Liver (tissue), 9 donors: ENCODE results near the gene COMMD7. TPM values are rescaled to one million over a fixed set of nuclear protein-coding genes. Genes with fewer than 3 reads are reported as not detected.

ENCODE experiments used
- DNase-seq: peaks from one replicate; pipeline ENCODE4 v3.0.0-alpha.2; 2017; ENCODE audit warnings: low spot score
- H3K27ac ChIP-seq, 2 donors: one replicate each; pipeline ENCODE4 v1.7.0; 2013; ENCODE audit warnings: inconsistent platforms in 2 of 2, low read length in 2 of 2, control low read depth in 1 of 2, low read depth in 1 of 2, mild to moderate bottlenecking in 1 of 2
- H3K27me3 ChIP-seq, 4 donors: one replicate each; pipeline versions ENCODE4 v1.6.1 to v1.7.0; 2013; ENCODE audit warnings: low read length in 3 of 4, inconsistent platforms in 1 of 4, mild to moderate bottlenecking in 1 of 4, moderate library complexity in 1 of 4; ENCODE audit not compliant: control insufficient read depth in 4 of 4, insufficient read depth in 4 of 4
- H3K36me3 ChIP-seq, 4 donors: one replicate each; pipeline versions ENCODE4 v1.6.1 to v1.7.0; 2013; ENCODE audit warnings: low read length in 3 of 4, mild to moderate bottlenecking in 3 of 4, low read depth in 1 of 4, moderate library complexity in 1 of 4; ENCODE audit not compliant: control insufficient read depth in 4 of 4, insufficient read depth in 3 of 4
- H3K4me1 ChIP-seq, 4 donors: one replicate each; pipeline versions ENCODE4 v1.6.1 to v1.7.0; 2013; ENCODE audit warnings: low read length in 3 of 4, mild to moderate bottlenecking in 3 of 4, moderate library complexity in 1 of 4; ENCODE audit not compliant: control insufficient read depth in 4 of 4, insufficient read depth in 4 of 4
- H3K4me3 ChIP-seq, 3 donors: one replicate each; pipeline versions ENCODE4 v1.6.1 to v1.7.0; 2013; ENCODE audit warnings: low read length in 3 of 3, control low read depth in 1 of 3, low read depth in 1 of 3, mild to moderate bottlenecking in 1 of 3
- H3K9ac ChIP-seq, 2 donors: one replicate each; pipeline ENCODE4 v1.7.0; 2013; ENCODE audit warnings: low read length in 2 of 2, mild to moderate bottlenecking in 2 of 2, moderate library complexity in 2 of 2, control low read depth in 1 of 2, low read depth in 1 of 2
- H3K9me3 ChIP-seq, 4 donors: one replicate each; pipeline versions ENCODE4 v1.6.1 to v1.7.0; 2013; ENCODE audit warnings: low read length in 3 of 4; ENCODE audit not compliant: control insufficient read depth in 4 of 4
- ATF3 ChIP-seq: IDR thresholded peaks from 2 replicates; pipeline ENCODE4 v1.6.1; 2016; ENCODE audit warnings: antibody characterized with exemption
- CTCF ChIP-seq: fragments of 150-350 bp; IDR thresholded peaks from 2 replicates; pipeline ENCODE4 v1.5.1; 2017; ENCODE audit warnings: improper control_type of control experiment, low read depth, low read length; ENCODE audit not compliant: missing input control
- FOXA1 ChIP-seq: IDR thresholded peaks from 2 replicates; pipeline ENCODE4 v1.6.1; 2016; ENCODE audit warnings: antibody characterized with exemption
- FOXA2 ChIP-seq: IDR thresholded peaks from 2 replicates; pipeline ENCODE4 v1.6.1; 2016; ENCODE audit warnings: antibody characterized with exemption
- GABPA ChIP-seq, 2 donors: IDR thresholded peaks in 1 of 2; conservative IDR thresholded peaks in 1 of 2; 2 replicates each; pipeline ENCODE4 v1.6.1; 2016; ENCODE audit warnings: antibody characterized with exemption in 2 of 2, mild to moderate bottlenecking in 1 of 2, moderate library complexity in 1 of 2
- HNF4A ChIP-seq, 2 donors: conservative IDR thresholded peaks; 2 replicates each; pipeline ENCODE4 v1.6.1; 2016; ENCODE audit warnings: antibody characterized with exemption in 2 of 2, mild to moderate bottlenecking in 2 of 2
- HNF4G ChIP-seq: IDR thresholded peaks from 2 replicates; pipeline ENCODE4 v1.6.1; 2016; ENCODE audit warnings: antibody characterized with exemption
- JUND ChIP-seq, 2 donors: IDR thresholded peaks; 2 replicates each; pipeline ENCODE4 v1.6.1; 2016; ENCODE audit warnings: antibody characterized with exemption in 2 of 2
- MAX ChIP-seq: IDR thresholded peaks from 2 replicates; pipeline ENCODE4 v1.6.1; 2016; ENCODE audit warnings: antibody characterized with exemption
- NR2F2 ChIP-seq: IDR thresholded peaks from 2 replicates; pipeline ENCODE4 v1.6.1; 2016; ENCODE audit warnings: antibody characterized with exemption
- RAD21 ChIP-seq, 2 donors: IDR thresholded peaks; 2 replicates each; pipeline ENCODE4 v1.6.1; 2016; ENCODE audit warnings: antibody characterized with exemption in 2 of 2, mild to moderate bottlenecking in 2 of 2
- REST ChIP-seq: IDR thresholded peaks from 2 replicates; pipeline ENCODE4 v1.6.1; 2016; ENCODE audit warnings: antibody characterized with exemption, mild to moderate bottlenecking
- RXRA ChIP-seq, 2 donors: IDR thresholded peaks; 2 replicates each; pipeline ENCODE4 v1.6.1; 2017 to 2018; ENCODE audit warnings: antibody characterized with exemption in 2 of 2, mild to moderate bottlenecking in 1 of 2
- SP1 ChIP-seq: IDR thresholded peaks from 2 replicates; pipeline ENCODE4 v1.6.1; 2018; ENCODE audit warnings: antibody characterized with exemption, mild to moderate bottlenecking
- TAF1 ChIP-seq: conservative IDR thresholded peaks from 2 replicates; pipeline ENCODE4 v1.6.1; 2016; ENCODE audit warnings: antibody characterized with exemption, mild to moderate bottlenecking
- YY1 ChIP-seq: IDR thresholded peaks from 2 replicates; pipeline ENCODE4 v1.6.1; 2016; ENCODE audit warnings: antibody characterized with exemption, mild to moderate bottlenecking
- ZBTB33 ChIP-seq: IDR thresholded peaks from 2 replicates; pipeline ENCODE4 v1.6.1; 2016; ENCODE audit warnings: antibody characterized with exemption
- WGBS: extraction: QIAGEN DNeasy Blood & Tissue Kit; methylation state at CpG from one replicate; pipeline ENCODE4 v1.1.7; 2013; 5-methylcytosine and 5-hydroxymethylcytosine counted together
- polyA plus RNA-seq, 2 donors: library from polyadenylated mRNA; stranded (reverse) in 1 of 2; unstranded in 1 of 2; fragments of 200-250 nt in 1 of 2; fragments of >200 nt in 1 of 2; fragmentation: Nextera tagmentation in 1 of 2; extraction: Ambion mirVana in 1 of 2; gene quantifications; one replicate each; pipeline versions ENCODE4 v1.2.1 to v1.2.3, GENCODE V29; 2013 to 2015
- total RNA-seq, 2 donors: library from RNA; depleted of rRNA; stranded (reverse); fragments of >200 nt; gene quantifications; one replicate each; pipeline ENCODE4 v1.2.3, GENCODE V29; 2014
- donor health status: healthy.
- donor health status: healthy.
- donor health status: healthy.
- donor health status: healthy.
- donor health status: healthy.

COMMD7 gene
- total and polyA plus RNA-seq, 4 donors = 8.3 to 42.7 (median 15.5) TPM

GRCh38 chr20:32763202-32764004, 20.1 kb upstream of the COMMD7 start:
- no peak overlapping the region for H3K27ac ChIP-seq
- DNase-seq = no peak
- 31% methylated on average over 40 of the region's 40 CpGs for WGBS

GRCh38 chr20:32762754-32763201, 19.5 kb upstream of the COMMD7 start:
- WGBS = under 1% methylated on average over 30 of the region's 30 CpGs
- Histone ChIP-seq H3K9me3 (no peaks in the 10 kb centered on the region), H3K4me3 (peak overlapping the region; percentile 59 to 94 (median 69)), H3K4me1 (peaks cover 2 to 18% (median 14%) of the 10 kb centered on the region in 4 donors), H3K27me3 (no peaks in the 10 kb centered on the region), H3K27ac (no peak overlapping the region), H3K9ac (peak overlapping the region; percentile 24 to 60), H3K36me3 (no peaks in the 10 kb centered on the region)
- DNase-seq = no peak
- no peak for TF ChIP-seq CTCF
- no peak for TF ChIP-seq ATF3
- no peak for TF ChIP-seq TAF1
- no peak for TF ChIP-seq JUND (IDR thresholded peaks at IDR 0.05)
- no peak for TF ChIP-seq GABPA (IDR thresholded peaks at IDR 0.05 in 1 of 2, conservative IDR thresholded peaks at IDR 0.05 in 1 of 2)
- TF ChIP-seq RAD21 (IDR thresholded peaks at IDR 0.05) = no peak
- no peak for TF ChIP-seq MAX
- TF ChIP-seq FOXA1 = no peak
- TF ChIP-seq HNF4G = no peak
- no peak for TF ChIP-seq HNF4A (conservative IDR thresholded peaks at IDR 0.05)
- TF ChIP-seq SP1 = no peak
- TF ChIP-seq RXRA (IDR thresholded peaks at IDR 0.05) = no peak
- no peak for TF ChIP-seq REST
- no peak for TF ChIP-seq ZBTB33
- no peak for TF ChIP-seq NR2F2
- no peak for TF ChIP-seq FOXA2

More at GRCh38 chr20:32763202-32764004, 20.1 kb upstream of the COMMD7 start:
- Histone ChIP-seq H3K36me3 (no peaks in the 10 kb centered on the region), H3K4me3 (peak overlapping the region; percentile 59 to 94 (median 69)), H3K9ac (peak overlapping the region in 1 of 2 donors; percentile 60), H3K9me3 (no peaks in the 10 kb centered on the region), H3K4me1 (peaks cover 2 to 18% (median 14%) of the 10 kb centered on the region in 4 donors), H3K27me3 (no peaks in the 10 kb centered on the region)
- TF ChIP-seq NR2F2 (no peak), SP1 (no peak), ATF3 (no peak), YY1 (no peak), ZBTB33 (no peak), FOXA2 (no peak), TAF1 (no peak)
